ENCODE data around the gene ZFX. TPM values are rescaled to one million over a fixed set of nuclear protein-coding genes. Genes with fewer than 3 reads are reported as not detected.
A peak's percentile ranks its signal among the peaks of the same experiment; 100 is the strongest.

ZFX gene
- total and polyA plus RNA-seq, 2 donors (not counting 1 experiment from before 2014, with no cell fraction given): 31.2 to 61.9 TPM

- TF ChIP-seq EZH2 (IDR thresholded peaks at IDR 0.05; ENCODE audit: low read length, missing control alignments) (no peak), CTCF (conservative IDR thresholded peaks at IDR 0.05 in 1 of 2, IDR thresholded peaks at IDR 0.05 in 1 of 2; ENCODE audit: low read depth in 1 of 2, low read length in 2 of 2) (no peak)
- Histone ChIP-seq H3K27me3 (ENCODE audit: control insufficient read depth, insufficient read depth, low read length) (no peaks in the 10 kb centered on the region), H3K79me2 (ENCODE audit: control insufficient read depth, insufficient read depth, low read length) (peaks cover 44% of the 10 kb centered on the region), H2AFZ (ENCODE audit: low read length) (no peak overlapping the region), H3K9ac (ENCODE audit: insufficient read depth, low read length) (no peak overlapping the region), H3K27ac (ENCODE audit: insufficient read depth, low read length) (no peak overlapping the region), H3K36me3 (ENCODE audit: control insufficient read depth, insufficient read depth, low read length) (peaks cover 3% of the 10 kb centered on the region), H3K4me1 (ENCODE audit: control insufficient read depth, extremely low read depth, insufficient read depth, low read length) (no peaks in the 10 kb centered on the region), H3K4me2 (ENCODE audit: extremely low read depth, insufficient read depth, low read length) (no peak overlapping the region), H3K9me3 (ENCODE audit: control insufficient read depth, insufficient read depth, low read depth, low read length) (no peaks in the 10 kb centered on the region), H4K20me1 (ENCODE audit: control insufficient read depth, extremely low read depth, insufficient read depth, low read length) (no peaks in the 10 kb centered on the region), H3K4me3 (replicated peaks in 1 of 4; ENCODE audit: control extremely low read depth in 1 of 4, insufficient read depth in 1 of 4, low read depth in 3 of 4, low read length in 4 of 4) (no peak overlapping the region)
- DNase-seq (ENCODE audit: low read depth in 2 of 2): no peak
Measured at GRCh38 chrX:24204958-24205357, 55.4 kb downstream of the ZFX start.

GRCh38 chrX:24207826-24208225, 58.3 kb downstream of the ZFX start:
- no peaks in the 10 kb centered on the region for H3K27me3 ChIP-seq (ENCODE audit: control insufficient read depth, insufficient read depth, low read length)
- no peak overlapping the region for H3K4me3 ChIP-seq (replicated peaks in 1 of 4; ENCODE audit: control extremely low read depth in 1 of 4, insufficient read depth in 1 of 4, low read depth in 3 of 4, low read length in 4 of 4)
- peaks cover 27% of the 10 kb centered on the region for H3K79me2 ChIP-seq (ENCODE audit: control insufficient read depth, insufficient read depth, low read length)
- TF ChIP-seq CTCF (conservative IDR thresholded peaks at IDR 0.05 in 1 of 2, IDR thresholded peaks at IDR 0.05 in 1 of 2; ENCODE audit: low read depth in 1 of 2, low read length in 2 of 2): no peak
- TF ChIP-seq EZH2 (IDR thresholded peaks at IDR 0.05; ENCODE audit: low read length, missing control alignments): no peak
- H3K27ac ChIP-seq (ENCODE audit: insufficient read depth, low read length): no peak overlapping the region
- H3K4me1 ChIP-seq (ENCODE audit: control insufficient read depth, extremely low read depth, insufficient read depth, low read length): no peaks in the 10 kb centered on the region
- no peaks in the 10 kb centered on the region for H4K20me1 ChIP-seq (ENCODE audit: control insufficient read depth, extremely low read depth, insufficient read depth, low read length)
- no peak overlapping the region for H3K4me2 ChIP-seq (ENCODE audit: extremely low read depth, insufficient read depth, low read length)
- H2AFZ ChIP-seq (ENCODE audit: low read length): no peak overlapping the region
- H3K9ac ChIP-seq (ENCODE audit: insufficient read depth, low read length): no peak overlapping the region
- peak; percentile 10 to 48 for DNase-seq (ENCODE audit: low read depth in 2 of 2)
- H3K36me3 ChIP-seq (ENCODE audit: control insufficient read depth, insufficient read depth, low read length): peaks cover 7% of the 10 kb centered on the region
- H3K9me3 ChIP-seq (ENCODE audit: control insufficient read depth, insufficient read depth, low read depth, low read length): no peaks in the 10 kb centered on the region

- Histone ChIP-seq H3K27ac (ENCODE audit: insufficient read depth, low read length) (no peak overlapping the region), H3K9ac (ENCODE audit: insufficient read depth, low read length) (no peak overlapping the region), H2AFZ (ENCODE audit: low read length) (no peak overlapping the region), H3K9me3 (ENCODE audit: control insufficient read depth, insufficient read depth, low read depth, low read length) (no peaks in the 10 kb centered on the region), H3K27me3 (ENCODE audit: control insufficient read depth, insufficient read depth, low read length) (no peaks in the 10 kb centered on the region), H3K4me2 (ENCODE audit: extremely low read depth, insufficient read depth, low read length) (no peak overlapping the region), H4K20me1 (ENCODE audit: control insufficient read depth, extremely low read depth, insufficient read depth, low read length) (no peaks in the 10 kb centered on the region), H3K36me3 (ENCODE audit: control insufficient read depth, insufficient read depth, low read length) (peaks cover 7% of the 10 kb centered on the region), H3K4me3 (replicated peaks in 1 of 4; ENCODE audit: control extremely low read depth in 1 of 4, insufficient read depth in 1 of 4, low read depth in 3 of 4, low read length in 4 of 4) (no peak overlapping the region), H3K4me1 (ENCODE audit: control insufficient read depth, extremely low read depth, insufficient read depth, low read length) (no peaks in the 10 kb centered on the region), H3K79me2 (ENCODE audit: control insufficient read depth, insufficient read depth, low read length) (peaks cover 19% of the 10 kb centered on the region)
- no peak for TF ChIP-seq EZH2 (IDR thresholded peaks at IDR 0.05; ENCODE audit: low read length, missing control alignments)
- TF ChIP-seq CTCF (conservative IDR thresholded peaks at IDR 0.05 in 1 of 2, IDR thresholded peaks at IDR 0.05 in 1 of 2; ENCODE audit: low read depth in 1 of 2, low read length in 2 of 2): no peak
- DNase-seq (ENCODE audit: low read depth in 2 of 2): no peak
Measured at GRCh38 chrX:24208496-24209240, 59.1 kb downstream of the ZFX start.
